GM23338 (cell line): ENCODE measurements around the gene CNDP2. TPM values are rescaled to one million over a fixed set of nuclear protein-coding genes. Genes with fewer than 3 reads are reported as not detected.

Source experiments
- ATAC-seq: fragments of 200-7000 bp; cut with Tn5 transposase; 3 replicates; pipeline ENCODE4 v1.9.1; 2020
- DNase-seq: peaks from one replicate; pipeline ENCODE4 v3.0.0-alpha.2; 2015; ENCODE audit warnings: low spot score
- H2AFZ ChIP-seq: fragments of 200-600 bp; sonication (generic); 2 replicates; pipeline ENCODE4 v1.8.0; 2016; ENCODE audit warnings: antibody characterized with exemption, mild to moderate bottlenecking, moderate library complexity
- H3F3A ChIP-seq: fragments of 200-600 bp; sonication (generic); replicated peaks from 2 replicates; pipeline ENCODE4 v1.8.0; 2017; ENCODE audit warnings: antibody characterized with exemption, mixed run types, low read depth
- H3K27ac ChIP-seq: fragments of 200-600 bp; sonication (generic); 2 replicates; pipeline ENCODE4 v1.6.1; 2016; ENCODE audit warnings: low read depth
- H3K27me3 ChIP-seq: fragments of 200-600 bp; sonication (generic); 2 replicates; pipeline ENCODE4 v1.8.0; 2016; ENCODE audit warnings: mild to moderate bottlenecking, mixed run types, moderate library complexity; ENCODE audit not compliant: insufficient read depth
- H3K36me3 ChIP-seq: fragments of 200-600 bp; sonication (generic); 2 replicates; pipeline ENCODE4 v1.8.0; 2016; ENCODE audit warnings: mild to moderate bottlenecking; ENCODE audit not compliant: insufficient read depth
- H3K4me1 ChIP-seq: fragments of 200-600 bp; sonication (generic); 2 replicates; pipeline ENCODE4 v1.8.0; 2016; ENCODE audit warnings: mild to moderate bottlenecking, moderate library complexity; ENCODE audit not compliant: insufficient read depth
- H3K4me2 ChIP-seq: fragments of 200-600 bp; sonication (generic); 2 replicates; pipeline ENCODE4 v1.7.1; 2017; ENCODE audit warnings: mixed run types
- H3K4me3 ChIP-seq: fragments of 200-600 bp; sonication (generic); 2 replicates; pipeline ENCODE4 v1.6.1; 2016; ENCODE audit warnings: mixed run types
- H3K79me2 ChIP-seq: fragments of 200-600 bp; sonication (generic); replicated peaks from 2 replicates; pipeline ENCODE4 v1.8.0; 2017; ENCODE audit warnings: mild to moderate bottlenecking; ENCODE audit not compliant: insufficient read depth
- H3K9me2 ChIP-seq: fragments of 200-600 bp; sonication (generic); 2 replicates; pipeline ENCODE4 v1.8.0; 2017; ENCODE audit not compliant: insufficient read depth
- H4K20me1 ChIP-seq: fragments of 200-600 bp; sonication (generic); replicated peaks from 2 replicates; pipeline ENCODE4 v1.8.0; 2017; ENCODE audit warnings: mild to moderate bottlenecking; ENCODE audit not compliant: insufficient read depth
- H3K27ac Mint-ChIP-seq: 2 replicates; pipeline ENCODE4 v1.8.0; 2020; ENCODE audit warnings: inconsistent platforms, mild to moderate bottlenecking, moderate library complexity, mixed read lengths
- H3K27me3 Mint-ChIP-seq: 3 replicates; pipeline ENCODE4 v1.8.0; 2022; ENCODE audit warnings: low read depth, mild to moderate bottlenecking, moderate library complexity, mixed read lengths, inconsistent platforms; ENCODE audit not compliant: insufficient read depth, poor library complexity
- H3K36me3 Mint-ChIP-seq: 3 replicates; pipeline ENCODE4 v1.8.0; 2021; ENCODE audit warnings: low read depth, mild to moderate bottlenecking, inconsistent platforms, moderate library complexity, mixed read lengths
- H3K4me1 Mint-ChIP-seq: 3 replicates; pipeline ENCODE4 v1.8.0; 2020; ENCODE audit warnings: mild to moderate bottlenecking, inconsistent platforms, mixed read lengths
- H3K4me3 Mint-ChIP-seq: 3 replicates; pipeline ENCODE4 v1.8.0; 2021; ENCODE audit warnings: moderate library complexity, mild to moderate bottlenecking, inconsistent platforms, mixed read lengths
- H3K9me3 Mint-ChIP-seq: 3 replicates; pipeline ENCODE4 v1.8.0; 2020; ENCODE audit warnings: moderate library complexity, mild to moderate bottlenecking, inconsistent platforms, mixed read lengths
- ETS1 ChIP-seq: IDR thresholded peaks from 2 replicates; pipeline ENCODE4 v1.6.1; 2016; ENCODE audit warnings: antibody characterized with exemption
- EZH2 ChIP-seq: fragments of 200-600 bp; sonication (generic); IDR thresholded peaks from one replicate; pipeline ENCODE4 v1.8.0; 2017; ENCODE audit warnings: antibody characterized with exemption, mild to moderate bottlenecking, low read depth; ENCODE audit not compliant: unreplicated experiment
- STAT1 ChIP-seq: IDR thresholded peaks from one replicate; pipeline ENCODE4 v1.6.1; 2016; ENCODE audit warnings: antibody characterized with exemption; ENCODE audit not compliant: unreplicated experiment
- polyA plus RNA-seq: library from polyadenylated mRNA; unstranded; fragments of >200 nt; fragmentation: Nextera tagmentation; extraction: Ambion mirVana; gene quantifications from 2 replicates; pipeline ENCODE4 v1.2.1, GENCODE V29; 2016
- total RNA-seq: library from RNA; depleted of rRNA; stranded (reverse); fragments of >200 nt; shearing (Covaris generic); gene quantifications from 2 replicates; pipeline ENCODE4 v1.2.3, GENCODE V29; 2014
- TF ChIP-seq, protein P1 (sequence below): IDR thresholded peaks from one replicate; pipeline ENCODE4 v1.6.1; 2018; ENCODE audit warnings: antibody characterized with exemption; ENCODE audit not compliant: unreplicated experiment
- TF ChIP-seq, protein P2 (sequence below): fragments of 250-450 bp; sonication (Bioruptor Pico); IDR thresholded peaks from 2 replicates; pipeline ENCODE4 v1.5.0; 2020; ENCODE audit warnings: mild to moderate bottlenecking, moderate library complexity

Gene CNDP2
- total and polyA plus RNA-seq, 2 experiments from 2014 or later, result 116 to 175 TPM

DNA sequence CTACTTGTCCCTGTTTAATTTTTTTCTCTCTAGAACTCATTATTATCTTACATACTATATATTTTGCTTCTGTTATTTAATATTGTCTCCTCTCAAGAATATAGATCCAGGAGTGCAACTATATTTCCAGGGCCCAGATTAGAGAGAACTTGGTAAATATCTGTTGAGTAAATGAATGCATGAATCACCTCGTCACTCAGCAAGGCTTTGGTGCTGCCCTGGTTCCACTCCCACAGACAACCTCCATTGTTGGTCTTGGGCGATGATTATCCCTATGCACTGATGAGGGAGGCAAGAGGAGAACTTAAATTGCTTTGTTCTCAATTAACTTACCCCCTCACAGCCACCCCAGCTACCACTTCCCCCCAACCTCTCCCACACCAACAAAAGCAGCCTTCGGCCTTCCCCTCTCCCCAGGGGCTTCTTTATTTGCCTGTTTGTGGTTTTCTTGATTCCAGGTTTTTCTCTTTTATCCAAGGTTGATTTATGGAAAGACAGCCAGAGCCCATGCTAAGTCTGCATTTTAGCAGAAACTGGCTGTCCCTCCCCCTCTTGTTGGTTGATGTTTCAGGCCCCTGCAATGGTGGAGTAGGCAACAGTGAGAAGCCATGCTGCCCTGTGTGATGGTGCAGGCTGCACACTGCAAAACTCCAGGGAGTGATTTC, 22.1 kb upstream of the CNDP2 start:
- Histone ChIP-seq H2AFZ (no peak overlapping the region), H3F3A (no peaks in the 10 kb centered on the region), H3K36me3 (no peaks in the 10 kb centered on the region), H3K4me1 (no peaks in the 10 kb centered on the region), H3K27ac (no peak overlapping the region), H4K20me1 (no peaks in the 10 kb centered on the region), H3K79me2 (no peaks in the 10 kb centered on the region), H3K27me3 (no peaks in the 10 kb centered on the region), H3K9me2 (no peaks in the 10 kb centered on the region), H3K4me2 (no peak overlapping the region), H3K4me3 (no peak overlapping the region)
- ATAC-seq, result no peak
- no peak for DNase-seq
- no peaks in the 10 kb centered on the region for H3K36me3 Mint-ChIP-seq
- TF ChIP-seq, protein P1, sequence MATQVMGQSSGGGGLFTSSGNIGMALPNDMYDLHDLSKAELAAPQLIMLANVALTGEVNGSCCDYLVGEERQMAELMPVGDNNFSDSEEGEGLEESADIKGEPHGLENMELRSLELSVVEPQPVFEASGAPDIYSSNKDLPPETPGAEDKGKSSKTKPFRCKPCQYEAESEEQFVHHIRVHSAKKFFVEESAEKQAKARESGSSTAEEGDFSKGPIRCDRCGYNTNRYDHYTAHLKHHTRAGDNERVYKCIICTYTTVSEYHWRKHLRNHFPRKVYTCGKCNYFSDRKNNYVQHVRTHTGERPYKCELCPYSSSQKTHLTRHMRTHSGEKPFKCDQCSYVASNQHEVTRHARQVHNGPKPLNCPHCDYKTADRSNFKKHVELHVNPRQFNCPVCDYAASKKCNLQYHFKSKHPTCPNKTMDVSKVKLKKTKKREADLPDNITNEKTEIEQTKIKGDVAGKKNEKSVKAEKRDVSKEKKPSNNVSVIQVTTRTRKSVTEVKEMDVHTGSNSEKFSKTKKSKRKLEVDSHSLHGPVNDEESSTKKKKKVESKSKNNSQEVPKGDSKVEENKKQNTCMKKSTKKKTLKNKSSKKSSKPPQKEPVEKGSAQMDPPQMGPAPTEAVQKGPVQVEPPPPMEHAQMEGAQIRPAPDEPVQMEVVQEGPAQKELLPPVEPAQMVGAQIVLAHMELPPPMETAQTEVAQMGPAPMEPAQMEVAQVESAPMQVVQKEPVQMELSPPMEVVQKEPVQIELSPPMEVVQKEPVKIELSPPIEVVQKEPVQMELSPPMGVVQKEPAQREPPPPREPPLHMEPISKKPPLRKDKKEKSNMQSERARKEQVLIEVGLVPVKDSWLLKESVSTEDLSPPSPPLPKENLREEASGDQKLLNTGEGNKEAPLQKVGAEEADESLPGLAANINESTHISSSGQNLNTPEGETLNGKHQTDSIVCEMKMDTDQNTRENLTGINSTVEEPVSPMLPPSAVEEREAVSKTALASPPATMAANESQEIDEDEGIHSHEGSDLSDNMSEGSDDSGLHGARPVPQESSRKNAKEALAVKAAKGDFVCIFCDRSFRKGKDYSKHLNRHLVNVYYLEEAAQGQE, result no peak
- TF ChIP-seq STAT1 (no peak), EZH2 (no peak), ETS1 (no peak)
- TF ChIP-seq, protein P2, sequence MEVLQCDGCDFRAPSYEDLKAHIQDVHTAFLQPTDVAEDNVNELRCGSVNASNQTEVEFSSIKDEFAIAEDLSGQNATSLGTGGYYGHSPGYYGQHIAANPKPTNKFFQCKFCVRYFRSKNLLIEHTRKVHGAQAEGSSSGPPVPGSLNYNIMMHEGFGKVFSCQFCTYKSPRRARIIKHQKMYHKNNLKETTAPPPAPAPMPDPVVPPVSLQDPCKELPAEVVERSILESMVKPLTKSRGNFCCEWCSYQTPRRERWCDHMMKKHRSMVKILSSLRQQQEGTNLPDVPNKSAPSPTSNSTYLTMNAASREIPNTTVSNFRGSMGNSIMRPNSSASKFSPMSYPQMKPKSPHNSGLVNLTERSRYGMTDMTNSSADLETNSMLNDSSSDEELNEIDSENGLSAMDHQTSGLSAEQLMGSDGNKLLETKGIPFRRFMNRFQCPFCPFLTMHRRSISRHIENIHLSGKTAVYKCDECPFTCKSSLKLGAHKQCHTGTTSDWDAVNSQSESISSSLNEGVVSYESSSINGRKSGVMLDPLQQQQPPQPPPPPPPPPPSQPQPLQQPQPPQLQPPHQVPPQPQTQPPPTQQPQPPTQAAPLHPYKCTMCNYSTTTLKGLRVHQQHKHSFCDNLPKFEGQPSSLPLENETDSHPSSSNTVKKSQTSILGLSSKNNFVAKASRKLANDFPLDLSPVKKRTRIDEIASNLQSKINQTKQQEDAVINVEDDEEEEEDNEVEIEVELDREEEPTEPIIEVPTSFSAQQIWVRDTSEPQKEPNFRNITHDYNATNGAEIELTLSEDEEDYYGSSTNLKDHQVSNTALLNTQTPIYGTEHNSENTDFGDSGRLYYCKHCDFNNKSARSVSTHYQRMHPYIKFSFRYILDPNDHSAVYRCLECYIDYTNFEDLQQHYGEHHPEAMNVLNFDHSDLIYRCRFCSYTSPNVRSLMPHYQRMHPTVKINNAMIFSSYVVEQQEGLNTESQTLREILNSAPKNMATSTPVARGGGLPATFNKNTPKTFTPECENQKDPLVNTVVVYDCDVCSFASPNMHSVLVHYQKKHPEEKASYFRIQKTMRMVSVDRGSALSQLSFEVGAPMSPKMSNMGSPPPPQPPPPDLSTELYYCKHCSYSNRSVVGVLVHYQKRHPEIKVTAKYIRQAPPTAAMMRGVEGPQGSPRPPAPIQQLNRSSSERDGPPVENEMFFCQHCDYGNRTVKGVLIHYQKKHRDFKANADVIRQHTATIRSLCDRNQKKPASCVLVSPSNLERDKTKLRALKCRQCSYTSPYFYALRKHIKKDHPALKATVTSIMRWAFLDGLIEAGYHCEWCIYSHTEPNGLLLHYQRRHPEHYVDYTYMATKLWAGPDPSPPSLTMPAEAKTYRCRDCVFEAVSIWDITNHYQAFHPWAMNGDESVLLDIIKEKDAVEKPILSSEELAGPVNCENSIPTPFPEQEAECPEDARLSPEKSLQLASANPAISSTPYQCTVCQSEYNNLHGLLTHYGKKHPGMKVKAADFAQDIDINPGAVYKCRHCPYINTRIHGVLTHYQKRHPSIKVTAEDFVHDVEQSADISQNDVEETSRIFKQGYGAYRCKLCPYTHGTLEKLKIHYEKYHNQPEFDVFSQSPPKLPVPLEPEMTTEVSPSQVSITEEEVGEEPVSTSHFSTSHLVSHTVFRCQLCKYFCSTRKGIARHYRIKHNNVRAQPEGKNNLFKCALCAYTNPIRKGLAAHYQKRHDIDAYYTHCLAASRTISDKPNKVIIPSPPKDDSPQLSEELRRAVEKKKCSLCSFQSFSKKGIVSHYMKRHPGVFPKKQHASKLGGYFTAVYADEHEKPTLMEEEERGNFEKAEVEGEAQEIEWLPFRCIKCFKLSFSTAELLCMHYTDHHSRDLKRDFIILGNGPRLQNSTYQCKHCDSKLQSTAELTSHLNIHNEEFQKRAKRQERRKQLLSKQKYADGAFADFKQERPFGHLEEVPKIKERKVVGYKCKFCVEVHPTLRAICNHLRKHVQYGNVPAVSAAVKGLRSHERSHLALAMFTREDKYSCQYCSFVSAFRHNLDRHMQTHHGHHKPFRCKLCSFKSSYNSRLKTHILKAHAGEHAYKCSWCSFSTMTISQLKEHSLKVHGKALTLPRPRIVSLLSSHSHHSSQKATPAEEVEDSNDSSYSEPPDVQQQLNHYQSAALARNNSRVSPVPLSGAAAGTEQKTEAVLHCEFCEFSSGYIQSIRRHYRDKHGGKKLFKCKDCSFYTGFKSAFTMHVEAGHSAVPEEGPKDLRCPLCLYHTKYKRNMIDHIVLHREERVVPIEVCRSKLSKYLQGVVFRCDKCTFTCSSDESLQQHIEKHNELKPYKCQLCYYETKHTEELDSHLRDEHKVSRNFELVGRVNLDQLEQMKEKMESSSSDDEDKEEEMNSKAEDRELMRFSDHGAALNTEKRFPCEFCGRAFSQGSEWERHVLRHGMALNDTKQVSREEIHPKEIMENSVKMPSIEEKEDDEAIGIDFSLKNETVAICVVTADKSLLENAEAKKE (CRISPR knock-in tag), result no peak
- peaks cover 2% of the 10 kb centered on the region for H3K27me3 Mint-ChIP-seq
- peaks cover 10% of the 10 kb centered on the region; the same call in 2 of the 3 replicates for H3K4me1 Mint-ChIP-seq
- no peak overlapping the region for H3K27ac Mint-ChIP-seq
- peaks cover 6% of the 10 kb centered on the region; the same call in 1 of the 3 replicates for H3K9me3 Mint-ChIP-seq
- no peak overlapping the region for H3K4me3 Mint-ChIP-seq
